ENCODE data around the gene HSPBAP1.

GRCh38 chr3:122705379-122705778 lies 88.3 kb downstream of the HSPBAP1 start:
- TF ChIP-seq CTCF (IDR thresholded peaks at IDR 0.05) (no peak), POLR2A (IDR thresholded peaks at IDR 0.05) (no peak)
